IPS DF 6.9 (cell line): ENCODE results near the gene CD151.
A peak's percentile ranks its signal among the peaks of the same experiment; 100 is the strongest.

Experiments used
- DNase-seq: peaks from one replicate; pipeline ENCODE4 v3.0.0-alpha.2; 2013; ENCODE audit warnings: low read depth, low spot score
- H3K27ac ChIP-seq: one replicate; pipeline ENCODE4 v1.5.1; 2013; ENCODE audit warnings: low read length, control low read depth
- H3K27me3 ChIP-seq: 2 replicates; pipeline ENCODE4 v1.6.1; 2013; ENCODE audit warnings: mild to moderate bottlenecking, low read length; ENCODE audit not compliant: control insufficient read depth, insufficient read depth
- H3K36me3 ChIP-seq: 2 replicates; pipeline ENCODE4 v1.6.1; 2013; ENCODE audit warnings: low read length; ENCODE audit not compliant: control insufficient read depth, insufficient read depth
- H3K4me1 ChIP-seq: 2 replicates; pipeline ENCODE4 v1.6.1; 2013; ENCODE audit warnings: low read length; ENCODE audit not compliant: control insufficient read depth, insufficient read depth
- H3K4me3 ChIP-seq: 2 replicates; pipeline ENCODE4 v1.5.1; 2013; ENCODE audit warnings: mild to moderate bottlenecking, low read length
- H3K9me3 ChIP-seq: 2 replicates; pipeline ENCODE4 v1.6.1; 2013; ENCODE audit warnings: low read length, inconsistent platforms; ENCODE audit not compliant: control insufficient read depth, insufficient read depth
- WGBS: extraction: QIAGEN DNeasy Blood & Tissue Kit; methylation state at CpG from one replicate; pipeline ENCODE4 v1.1.7; 2013; ENCODE audit warnings: mixed read lengths, missing lambda C conversion rate; ENCODE audit not compliant: insufficient read length, insufficient coverage; 5-methylcytosine and 5-hydroxymethylcytosine counted together

CD151 gene

DNA sequence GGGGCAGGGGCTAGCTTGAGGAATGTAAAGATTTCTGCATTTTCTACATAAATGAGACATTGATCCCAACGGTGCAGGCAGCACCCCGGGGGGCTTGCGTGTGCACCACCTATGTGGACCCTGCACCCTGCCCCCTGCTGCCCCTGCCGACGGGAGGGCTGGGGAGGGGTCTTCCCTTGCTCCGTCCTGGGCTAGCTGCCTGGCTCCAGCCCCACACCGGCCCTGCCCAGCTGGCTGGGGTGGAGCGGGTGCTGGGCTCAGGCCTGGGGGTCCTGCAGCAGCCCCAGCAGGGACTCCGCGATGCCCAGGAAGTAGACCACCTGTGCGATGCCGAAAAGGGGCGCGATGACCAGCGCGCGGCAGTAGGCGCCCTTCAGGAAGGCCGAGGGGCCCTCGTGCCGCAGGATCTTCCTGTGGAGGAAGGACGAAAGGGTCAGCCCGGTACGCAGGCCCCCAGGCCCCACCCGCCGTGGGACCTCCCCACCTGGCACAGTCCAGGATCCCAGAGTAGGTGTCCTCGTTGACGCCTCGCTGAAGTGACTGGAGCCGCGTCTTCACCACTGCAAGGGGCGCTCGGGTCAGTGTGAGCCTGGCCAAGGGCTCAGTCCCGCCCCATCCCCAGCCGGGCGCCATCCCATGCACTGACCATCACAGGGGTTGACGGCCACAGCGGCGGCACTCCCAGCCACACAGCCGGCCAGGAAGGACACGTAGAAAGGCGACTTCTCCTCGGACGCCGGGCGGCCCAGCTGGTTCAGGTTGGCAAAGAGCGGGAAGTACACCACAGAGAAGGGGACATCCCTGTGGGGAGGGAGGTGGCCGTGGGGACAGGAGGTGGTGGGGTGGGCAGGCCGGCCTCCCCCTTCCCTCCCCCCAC lies 40.9 kb upstream of the CD151 start:
- Histone ChIP-seq H3K9me3 (no peaks in the 10 kb centered on the region), H3K27me3 (no peaks in the 10 kb centered on the region), H3K27ac (no peak overlapping the region), H3K4me3 (no peak overlapping the region), H3K4me1 (peaks cover 9% of the 10 kb centered on the region), H3K36me3 (peaks cover 6% of the 10 kb centered on the region; the same call in 1 of the 2 replicates)
- WGBS, result no CpG with 5 or more reads among the region's 49 CpGs
- DNase-seq, result no peak

DNA sequence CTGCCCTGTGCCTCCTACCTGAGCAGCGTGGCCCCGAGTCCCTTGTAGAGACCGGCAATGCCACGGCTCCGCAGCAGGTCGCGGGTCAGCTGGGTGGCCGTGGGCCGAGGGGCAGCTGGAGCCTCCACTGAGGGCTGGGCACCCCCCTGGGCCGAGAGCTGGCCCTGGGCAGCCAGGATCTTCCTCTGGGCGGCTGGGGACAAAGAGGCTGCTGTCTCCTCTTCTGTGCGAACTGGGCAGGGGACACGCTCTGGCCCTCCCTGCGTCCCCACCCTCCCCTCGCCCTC lies 40.3 kb upstream of the CD151 start:
- peaks cover 6% of the 10 kb centered on the region; the same call in 1 of the 2 replicates for H3K36me3 ChIP-seq
- no peaks in the 10 kb centered on the region for H3K9me3 ChIP-seq
- no peak overlapping the region for H3K27ac ChIP-seq
- WGBS, result no CpG with 5 or more reads among the region's 15 CpGs
- H3K27me3 ChIP-seq, result no peaks in the 10 kb centered on the region
- DNase-seq, result no peak
- no peak overlapping the region for H3K4me3 ChIP-seq
- peaks cover 9% of the 10 kb centered on the region for H3K4me1 ChIP-seq

GRCh38 chr11:792873-793272 lies 39.9 kb upstream of the CD151 start:
- DNase-seq, result no peak
- H3K9me3 ChIP-seq, result no peaks in the 10 kb centered on the region
- peaks cover 9% of the 10 kb centered on the region for H3K4me1 ChIP-seq
- H3K36me3 ChIP-seq, result peaks cover 6% of the 10 kb centered on the region; the same call in 1 of the 2 replicates
- no peaks in the 10 kb centered on the region for H3K27me3 ChIP-seq
- H3K4me3 ChIP-seq, result no peak overlapping the region
- no peak overlapping the region for H3K27ac ChIP-seq
- WGBS, result no CpG with 5 or more reads among the region's 13 CpGs

DNA sequence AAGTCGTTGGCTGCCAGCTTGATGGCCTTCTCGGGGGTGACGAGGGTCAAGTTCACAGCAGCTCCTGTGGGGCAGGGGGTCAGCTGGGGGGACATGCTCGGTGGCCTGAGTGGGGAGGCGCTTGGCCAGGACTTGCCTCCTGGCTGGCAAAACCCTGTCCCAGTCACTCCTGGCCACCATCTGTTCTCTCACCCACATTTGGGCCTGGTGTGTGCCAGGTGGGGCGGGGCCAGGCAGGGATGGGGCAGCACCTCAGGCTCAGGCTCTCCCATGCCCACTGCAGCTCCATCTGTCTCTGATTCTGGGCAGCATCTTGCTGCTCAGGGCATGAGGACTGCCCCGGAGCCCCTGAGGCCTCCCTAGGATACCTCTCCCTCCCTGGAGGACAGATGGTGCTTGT lies 39.2 kb upstream of the CD151 start:
- peaks cover 9% of the 10 kb centered on the region for H3K4me1 ChIP-seq
- H3K36me3 ChIP-seq, result peaks cover 6% of the 10 kb centered on the region; the same call in 1 of the 2 replicates
- DNase-seq, result no peak
- H3K27me3 ChIP-seq, result no peaks in the 10 kb centered on the region
- H3K4me3 ChIP-seq, result no peak overlapping the region
- H3K27ac ChIP-seq, result no peak overlapping the region
- WGBS, result no CpG with 5 or more reads among the region's 7 CpGs
- no peaks in the 10 kb centered on the region for H3K9me3 ChIP-seq

DNA sequence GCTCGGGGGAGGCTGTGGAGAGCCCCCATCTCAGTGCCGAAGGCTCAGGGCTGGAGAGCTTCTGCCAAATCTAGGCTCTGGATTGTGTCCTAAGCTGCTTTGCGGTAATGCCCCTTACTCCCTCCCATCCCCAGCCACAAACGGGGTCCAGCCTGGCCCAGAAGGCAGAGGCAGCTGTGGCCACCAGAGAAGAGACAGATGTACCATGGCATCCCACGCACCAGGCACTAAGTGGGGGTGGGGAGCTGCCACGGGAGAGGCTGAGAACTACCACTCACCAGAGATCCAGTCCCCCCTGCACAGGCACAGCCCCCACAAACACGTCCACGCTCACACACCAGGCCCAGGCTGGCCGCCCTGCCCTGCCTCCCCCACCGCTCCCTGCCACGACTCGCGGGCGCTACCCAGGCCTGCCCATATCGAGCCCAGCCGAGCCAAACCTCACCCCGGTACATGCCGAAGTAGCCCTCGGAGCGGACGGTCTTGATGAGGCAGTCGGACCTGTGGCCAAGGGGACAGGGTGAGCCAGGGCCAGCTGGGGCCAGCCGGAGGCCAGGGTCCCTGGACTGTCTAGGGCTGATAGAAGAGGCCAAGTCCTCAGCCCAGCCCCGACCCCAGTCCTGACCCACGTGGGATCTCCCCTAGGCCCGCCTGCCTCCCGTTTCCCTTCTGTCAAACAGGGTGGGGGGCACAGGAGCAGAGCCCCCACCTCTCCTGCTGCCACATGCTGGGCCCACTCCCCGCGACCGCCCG lies 38.6 kb upstream of the CD151 start:
- Histone ChIP-seq H3K4me1 (peaks cover 9% of the 10 kb centered on the region), H3K4me3 (no peak overlapping the region)
- WGBS, result no CpG with 5 or more reads among the region's 31 CpGs

GRCh38 chr11:794766-795633 lies 37.8 kb upstream of the CD151 start:
- Histone ChIP-seq H3K9me3 (no peaks in the 10 kb centered on the region), H3K27ac (no peak overlapping the region), H3K27me3 (no peaks in the 10 kb centered on the region), H3K4me3 (no peak overlapping the region), H3K36me3 (peaks cover 10% of the 10 kb centered on the region; the same call in 1 of the 2 replicates), H3K4me1 (peaks cover 9% of the 10 kb centered on the region)
- no CpG with 5 or more reads among the region's 38 CpGs for WGBS
- no peak for DNase-seq

More for the DNA sequence above, 38.6 kb upstream of the CD151 start:
- Histone ChIP-seq H3K9me3 (no peaks in the 10 kb centered on the region), H3K27ac (no peak overlapping the region), H3K27me3 (no peaks in the 10 kb centered on the region), H3K36me3 (peaks cover 7% of the 10 kb centered on the region; the same call in 1 of the 2 replicates)
- DNase-seq, result no peak

GRCh38 chr11:795634-796564 lies 36.9 kb upstream of the CD151 start:
- no peak overlapping the region for H3K4me3 ChIP-seq
- peaks cover 18% of the 10 kb centered on the region for H3K36me3 ChIP-seq
- no CpG with 5 or more reads among the region's 26 CpGs for WGBS
- no peak for DNase-seq
- no peaks in the 10 kb centered on the region for H3K27me3 ChIP-seq
- H3K9me3 ChIP-seq, result no peaks in the 10 kb centered on the region
- H3K4me1 ChIP-seq, result peaks cover 7% of the 10 kb centered on the region
- H3K27ac ChIP-seq, result no peak overlapping the region

DNA sequence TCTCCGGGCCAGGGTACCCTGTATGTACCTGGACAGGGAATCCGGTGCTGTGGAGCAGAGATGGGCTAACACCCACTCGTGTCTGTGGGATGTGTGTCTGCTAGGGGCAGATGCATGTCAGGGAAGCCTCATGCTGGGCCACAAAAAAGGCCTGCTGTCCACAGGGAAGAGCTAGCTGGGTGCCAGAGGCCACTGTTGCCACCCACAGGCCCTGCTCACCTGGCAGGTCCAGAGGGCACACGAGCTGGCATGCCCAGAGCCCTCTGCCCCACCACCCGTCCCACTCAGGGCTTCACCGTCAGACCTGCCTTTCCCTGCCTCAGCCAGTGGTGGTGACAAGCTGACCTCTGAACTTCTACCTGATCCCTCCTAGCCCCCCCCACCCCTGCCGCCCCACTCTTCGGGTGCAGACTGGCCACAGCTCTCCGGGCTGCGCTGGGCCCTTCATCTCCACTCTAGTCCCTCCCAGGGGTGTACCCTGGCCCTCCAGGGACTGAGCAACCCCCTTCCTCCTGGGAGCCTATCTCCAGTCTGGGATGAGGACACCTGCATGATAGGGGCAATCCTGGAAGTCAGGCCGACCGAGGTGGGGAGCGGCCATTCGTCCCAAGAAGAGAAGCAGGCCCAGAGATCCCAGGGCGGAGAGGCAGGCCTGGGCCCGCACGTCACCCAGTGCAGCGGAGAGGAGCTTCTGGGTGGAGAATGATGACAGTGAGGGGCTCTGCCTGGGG lies 36.0 kb upstream of the CD151 start:
- H3K27ac ChIP-seq, result no peak overlapping the region
- peaks cover 19% of the 10 kb centered on the region for H3K36me3 ChIP-seq
- WGBS, result no CpG with 5 or more reads among the region's 18 CpGs
- H3K9me3 ChIP-seq, result no peaks in the 10 kb centered on the region
- peak overlapping the region; percentile 60; the same call in 1 of the 2 replicates for H3K4me3 ChIP-seq
- H3K27me3 ChIP-seq, result no peaks in the 10 kb centered on the region
- DNase-seq, result no peak
- peaks cover 7% of the 10 kb centered on the region for H3K4me1 ChIP-seq
